Sigmoid colon (tissue), 4 donors: ENCODE results near the gene CACNB2.

Experiments used
- CTCF ChIP-seq, 4 experiments: fragments of 450-650 bp in 3 of 4; fragments of 200-600 bp in 1 of 4; IDR thresholded peaks; one replicate each; pipeline ENCODE4 v1.5.1; 2016 to 2019; ENCODE audit warnings: antibody characterized with exemption in 4 of 4, mild to moderate bottlenecking in 3 of 4, moderate library complexity in 2 of 4
- EP300 ChIP-seq, 4 donors: sonication (generic); formaldehyde crosslinking; IDR thresholded peaks; one replicate each; pipeline ENCODE4 v1.6.1; 2017; ENCODE audit warnings: antibody characterized with exemption in 4 of 4
- POLR2A ChIP-seq, 2 donors: fragments of 450-650 bp; IDR thresholded peaks; one replicate each; pipeline ENCODE4 v1.6.1; 2016; ENCODE audit warnings: antibody characterized with exemption in 2 of 2, mild to moderate bottlenecking in 2 of 2, moderate library complexity in 2 of 2
- POLR2AphosphoS5 ChIP-seq, 4 donors: sonication (generic); formaldehyde crosslinking; IDR thresholded peaks; one replicate each; pipeline ENCODE4 v1.6.1; 2017; ENCODE audit warnings: antibody characterized with exemption in 4 of 4

- TF ChIP-seq CTCF (IDR thresholded peaks at IDR 0.05), result no peak
- no peak for TF ChIP-seq POLR2A (IDR thresholded peaks at IDR 0.05)
- no peak for TF ChIP-seq POLR2AphosphoS5 (IDR thresholded peaks at IDR 0.05)
- TF ChIP-seq EP300 (IDR thresholded peaks at IDR 0.05), result no peak
These were observed 81.7 kb downstream of the CACNB2 start for GRCh38 chr10:18221882-18222281.
